ENCODE results near the gene ACE. TPM values are rescaled to one million over a fixed set of nuclear protein-coding genes. Genes with fewer than 3 reads are reported as not detected.

ACE gene
- total RNA-seq, 2 experiments from 2014 or later = 0.26 to 0.46 TPM

DNA sequence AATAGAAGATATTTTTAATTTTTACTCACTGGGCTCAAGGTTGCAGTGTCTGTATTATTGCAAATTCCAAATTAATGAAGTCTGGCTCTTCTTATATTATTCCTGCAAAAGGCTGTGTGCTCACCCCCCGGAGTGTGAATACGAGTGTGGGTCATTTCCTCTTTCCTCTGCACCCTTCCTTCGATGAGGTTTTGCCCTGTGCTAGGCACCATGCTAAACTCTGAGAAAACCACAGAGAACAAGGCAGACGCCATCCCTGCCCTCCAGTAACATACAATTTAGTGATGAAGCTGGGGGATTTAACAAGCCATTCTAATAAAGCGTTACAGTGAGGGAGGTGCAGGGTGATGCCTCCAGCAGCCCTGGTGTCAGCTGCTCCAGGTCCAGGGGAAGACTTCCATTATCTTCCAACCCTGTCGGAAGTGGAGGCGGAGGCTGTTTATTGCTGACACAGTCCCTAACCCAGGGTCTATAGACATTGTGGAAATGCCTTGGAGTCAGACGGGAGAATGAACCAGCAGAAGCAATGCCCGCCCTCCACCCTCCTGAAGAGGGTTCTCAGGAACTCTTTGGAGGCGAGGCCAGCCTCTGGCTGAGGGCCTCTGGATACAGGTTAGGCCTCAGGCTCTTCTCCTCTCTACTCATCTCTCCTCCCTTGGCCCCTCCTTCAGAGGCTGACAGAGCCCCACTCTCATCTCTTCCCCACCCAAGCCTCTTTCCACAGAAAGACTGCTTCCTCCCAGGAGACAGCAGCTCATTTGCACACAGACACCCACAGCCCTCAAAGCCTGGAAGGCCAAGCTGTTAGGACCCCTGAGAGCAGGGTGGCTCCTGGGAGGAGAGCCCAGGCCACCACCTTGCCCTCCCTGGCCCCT, 2.0 kb upstream of the ACE start:
- Mint-ChIP-seq H3K4me3 (no peak overlapping the region), H3K27ac (no peak overlapping the region), H3K27me3 (peaks cover 27% of the 10 kb centered on the region), H3K9me3 (ENCODE audit: low read depth) (no peaks in the 10 kb centered on the region), H3K4me1 (peaks cover 12% of the 10 kb centered on the region), H3K36me3 (ENCODE audit: low read depth) (no peaks in the 10 kb centered on the region)
- DNase-seq = no peak
- POLR2A ChIA-PET = no interaction called here
- ATAC-seq = no peak
- intact Hi-C loops (cut with DNase I, micrococcal nuclease) = loop anchor here in 1 of 2 experiments (5.0 kb wide), 2 partner anchors 33 to 137 kb away; no protein-coding TSS in a partner anchor
- CTCF ChIA-PET = interaction anchor here (0.6 to 1.7 kb wide), 2 partner anchors 49 to 140 kb away, joined by 3 to 4 read pairs; no protein-coding TSS in a partner anchor

DNA sequence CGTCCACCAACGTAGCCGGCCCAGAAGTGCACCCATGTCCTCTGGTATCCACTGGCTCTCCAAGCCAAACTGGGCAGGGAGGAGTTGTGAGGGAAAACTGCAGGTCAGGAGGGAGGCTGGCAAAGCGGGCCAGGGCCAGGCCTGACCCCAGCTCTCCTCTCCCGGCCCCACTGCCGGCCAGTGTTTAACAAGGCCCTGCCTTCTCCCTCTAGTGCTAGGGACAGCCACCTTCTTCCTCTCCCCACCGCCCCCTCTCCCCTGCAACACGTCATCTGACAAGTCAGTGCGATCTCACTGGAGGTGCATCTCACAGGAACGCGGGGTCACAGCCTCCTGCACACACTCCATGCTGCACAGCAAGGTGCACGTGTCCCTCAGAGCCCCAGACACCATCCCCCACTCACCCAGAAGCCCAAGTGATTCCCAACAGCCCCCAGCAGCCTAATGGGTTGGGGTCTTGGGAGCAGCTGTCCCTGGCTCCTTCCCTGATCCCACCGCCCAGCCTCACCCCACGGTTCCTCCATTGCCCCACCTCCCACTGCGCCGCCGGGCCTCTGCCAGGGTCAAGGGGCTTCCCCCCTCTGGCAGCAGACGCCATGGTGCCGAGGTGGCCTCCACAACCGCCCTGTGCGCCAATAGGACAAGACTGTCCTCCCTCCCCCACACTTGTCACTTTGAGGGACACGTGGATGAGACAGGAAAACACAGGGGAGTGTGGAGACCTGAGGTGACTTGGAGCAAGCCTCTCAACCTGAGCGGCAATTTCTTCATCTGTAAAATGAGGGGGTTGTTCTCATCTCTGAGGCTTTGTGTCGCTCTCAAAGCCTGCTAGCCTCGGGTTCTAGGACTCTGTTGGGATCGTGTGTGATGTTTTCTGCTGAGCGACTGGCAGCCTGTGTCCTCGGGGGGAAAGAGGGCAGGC, 1.1 kb upstream of the ACE start:
- ATAC-seq (no peak), DNase-seq (no peak)
- peaks cover 27% of the 10 kb centered on the region for H3K27me3 Mint-ChIP-seq
- intact Hi-C loops (cut with DNase I, micrococcal nuclease) = loop anchor here (2.0 to 5.0 kb wide), 3 partner anchors 33 to 137 kb away; partner anchors contain the start of gene DCAF7 (in 1 of the 2)
- H3K4me3 Mint-ChIP-seq = no peak overlapping the region
- H3K27ac Mint-ChIP-seq = no peak overlapping the region
- ChIA-PET CTCF (interaction anchor here (1.7 to 8.3 kb wide), 2 partner anchors 50 to 52 kb away, joined by 4 to 102 read pairs; no protein-coding TSS in a partner anchor), POLR2A (no interaction called here)
- no peaks in the 10 kb centered on the region for H3K36me3 Mint-ChIP-seq (ENCODE audit: low read depth)
- H3K9me3 Mint-ChIP-seq (ENCODE audit: low read depth) = no peaks in the 10 kb centered on the region
- H3K4me1 Mint-ChIP-seq = peaks cover 12% of the 10 kb centered on the region

DNA sequence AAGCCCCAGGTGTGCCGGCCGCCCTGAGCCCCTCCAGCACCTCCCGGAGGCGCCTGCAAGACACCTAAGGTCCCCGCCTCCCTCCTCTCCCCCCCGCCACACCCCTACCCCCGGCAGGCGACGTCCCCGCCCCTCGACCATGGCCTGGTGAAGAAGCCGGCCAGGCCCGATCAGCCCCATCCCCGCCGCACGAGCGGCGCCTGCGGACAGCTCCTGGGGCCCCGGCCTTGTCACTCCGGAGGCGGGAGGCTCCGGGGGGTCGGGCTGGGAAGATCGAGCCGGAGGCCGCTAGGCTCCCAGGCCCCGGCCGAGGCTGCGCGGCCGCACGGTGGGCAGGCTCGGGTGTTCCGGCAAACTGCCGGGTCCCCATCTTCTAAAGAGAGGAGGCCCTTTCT, 405 bp upstream of the ACE start:
- H3K4me1 Mint-ChIP-seq = peaks cover 12% of the 10 kb centered on the region
- no peak overlapping the region for H3K4me3 Mint-ChIP-seq
- ATAC-seq = no peak
- no peaks in the 10 kb centered on the region for H3K9me3 Mint-ChIP-seq (ENCODE audit: low read depth)
- ChIA-PET CTCF (interaction anchor here (0.6 to 8.3 kb wide), 3 partner anchors 15 to 136 kb away, joined by 3 to 102 read pairs (median 3); no protein-coding TSS in a partner anchor), POLR2A (interaction anchor here (0.5 kb wide), 1 partner anchor 74 kb away, joined by 4 read pairs; the partner anchor contains the start of gene DCAF7)
- DNase-seq = no peak
- no peaks in the 10 kb centered on the region for H3K36me3 Mint-ChIP-seq (ENCODE audit: low read depth)
- peaks cover 27% of the 10 kb centered on the region for H3K27me3 Mint-ChIP-seq
- no peak overlapping the region for H3K27ac Mint-ChIP-seq
- intact Hi-C loops (cut with DNase I, micrococcal nuclease) = loop anchor here (2.0 to 5.0 kb wide), 3 partner anchors 34 to 136 kb away; partner anchors contain the start of gene DCAF7 (in 1 of the 2)

DNA sequence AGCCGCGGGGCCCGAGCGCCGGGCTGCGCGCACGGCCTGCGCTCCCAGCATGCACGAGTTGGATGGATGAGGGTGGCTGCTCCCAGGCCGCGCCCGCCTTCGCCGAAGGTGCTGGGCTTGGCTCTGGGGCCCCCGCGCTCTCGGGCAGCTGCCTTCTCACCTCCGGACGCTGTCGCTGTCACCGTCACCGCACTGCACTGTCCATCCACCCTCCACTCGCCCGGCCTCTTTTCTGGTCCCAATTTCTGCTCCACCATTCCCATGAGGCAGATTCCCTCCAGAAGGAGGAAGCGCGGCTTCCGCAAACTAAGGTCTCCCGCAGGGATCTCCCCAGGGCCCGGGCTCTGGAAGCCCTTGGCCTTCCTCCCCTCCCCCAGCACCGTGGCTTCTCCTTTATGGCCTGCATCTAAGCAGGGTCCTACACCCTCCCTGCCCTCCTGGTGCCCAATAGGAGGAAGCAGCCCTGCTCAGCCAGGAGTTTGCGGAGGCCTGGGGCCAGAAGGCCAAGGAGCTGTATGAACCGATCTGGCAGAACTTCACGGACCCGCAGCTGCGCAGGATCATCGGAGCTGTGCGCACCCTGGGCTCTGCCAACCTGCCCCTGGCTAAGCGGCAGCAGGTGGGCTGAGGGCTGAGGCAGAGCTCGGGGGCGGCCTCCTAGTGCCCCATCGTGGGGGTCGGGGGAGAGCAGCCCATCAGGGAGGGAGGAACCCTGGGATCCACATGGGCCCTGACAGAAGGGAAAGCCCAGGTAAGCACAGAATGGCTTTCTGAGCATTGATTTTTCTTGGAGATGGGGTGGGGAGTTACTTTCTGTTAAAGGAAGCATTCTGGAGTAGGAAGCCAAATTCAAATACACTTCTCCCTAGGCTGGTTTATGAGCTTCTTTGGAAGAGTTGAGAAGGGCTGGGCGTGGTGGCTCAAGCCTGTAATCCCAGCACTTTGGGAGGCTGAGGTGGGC, 899 bp downstream of the ACE start:
- H3K9me3 Mint-ChIP-seq (ENCODE audit: low read depth) = no peaks in the 10 kb centered on the region
- no peak overlapping the region for H3K27ac Mint-ChIP-seq
- H3K4me1 Mint-ChIP-seq = peaks cover 12% of the 10 kb centered on the region
- ATAC-seq = peak; percentile 5
- intact Hi-C loops (cut with DNase I, micrococcal nuclease) = loop anchor here (2.0 to 5.0 kb wide), 3 partner anchors 35 to 135 kb away; partner anchors contain the start of gene DCAF7 (in 1 of the 2)
- no peaks in the 10 kb centered on the region for H3K36me3 Mint-ChIP-seq (ENCODE audit: low read depth)
- CTCF ChIA-PET = interaction anchor here (0.6 to 8.3 kb wide), 15 partner anchors 9 to 835 kb away, joined by 3 to 102 read pairs (median 4); no protein-coding TSS in a partner anchor
- peak overlapping the region; percentile 68 for H3K4me3 Mint-ChIP-seq
- peaks cover 27% of the 10 kb centered on the region for H3K27me3 Mint-ChIP-seq
- no peak for DNase-seq
- POLR2A ChIA-PET = no interaction called here

DNA sequence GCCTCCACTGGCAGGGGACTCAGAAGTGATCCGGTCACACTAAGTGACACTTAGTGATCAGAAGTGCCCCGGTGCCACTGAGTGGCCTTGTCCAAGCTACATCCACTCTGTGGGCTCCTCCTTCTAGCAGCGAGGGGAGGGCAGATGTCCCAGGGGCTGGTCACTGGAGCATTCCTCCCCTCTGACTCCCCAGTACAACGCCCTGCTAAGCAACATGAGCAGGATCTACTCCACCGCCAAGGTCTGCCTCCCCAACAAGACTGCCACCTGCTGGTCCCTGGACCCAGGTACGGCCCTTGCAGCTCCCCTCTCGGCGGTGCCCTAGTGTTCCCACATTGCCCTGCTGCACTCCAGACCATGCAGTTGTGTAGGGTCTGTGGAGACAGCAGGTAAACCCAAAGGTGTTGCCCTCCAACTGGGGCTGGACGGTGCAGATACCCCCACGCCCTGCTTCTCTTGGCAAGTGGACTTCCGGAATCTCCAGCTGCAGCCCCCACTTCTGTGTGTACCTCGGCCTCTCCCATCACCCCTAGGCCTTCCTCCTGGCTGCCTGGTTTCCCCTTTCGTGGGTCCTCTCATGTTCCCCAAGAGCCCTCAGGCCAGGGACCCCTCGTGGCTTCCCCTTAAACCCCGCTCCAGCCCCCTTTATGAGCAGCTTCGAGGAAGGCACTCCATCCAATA, 2.1 kb downstream of the ACE start:
- no peak overlapping the region for H3K4me3 Mint-ChIP-seq
- CTCF ChIA-PET = interaction anchor here (0.6 to 8.3 kb wide), 21 partner anchors 9 to 836 kb away, joined by 3 to 102 read pairs (median 3); no protein-coding TSS in a partner anchor
- H3K9me3 Mint-ChIP-seq (ENCODE audit: low read depth) = no peaks in the 10 kb centered on the region
- no peaks in the 10 kb centered on the region for H3K36me3 Mint-ChIP-seq (ENCODE audit: low read depth)
- no peak overlapping the region for H3K27ac Mint-ChIP-seq
- peaks cover 12% of the 10 kb centered on the region for H3K4me1 Mint-ChIP-seq
- POLR2A ChIA-PET = no interaction called here
- intact Hi-C loops (cut with DNase I, micrococcal nuclease) = loop anchor here (1.0 to 5.0 kb wide), 4 partner anchors 37 to 133 kb away; no protein-coding TSS in a partner anchor
- ATAC-seq = peak; percentile 92
- peaks cover 27% of the 10 kb centered on the region for H3K27me3 Mint-ChIP-seq
- peak; percentile 89 for DNase-seq

DNA sequence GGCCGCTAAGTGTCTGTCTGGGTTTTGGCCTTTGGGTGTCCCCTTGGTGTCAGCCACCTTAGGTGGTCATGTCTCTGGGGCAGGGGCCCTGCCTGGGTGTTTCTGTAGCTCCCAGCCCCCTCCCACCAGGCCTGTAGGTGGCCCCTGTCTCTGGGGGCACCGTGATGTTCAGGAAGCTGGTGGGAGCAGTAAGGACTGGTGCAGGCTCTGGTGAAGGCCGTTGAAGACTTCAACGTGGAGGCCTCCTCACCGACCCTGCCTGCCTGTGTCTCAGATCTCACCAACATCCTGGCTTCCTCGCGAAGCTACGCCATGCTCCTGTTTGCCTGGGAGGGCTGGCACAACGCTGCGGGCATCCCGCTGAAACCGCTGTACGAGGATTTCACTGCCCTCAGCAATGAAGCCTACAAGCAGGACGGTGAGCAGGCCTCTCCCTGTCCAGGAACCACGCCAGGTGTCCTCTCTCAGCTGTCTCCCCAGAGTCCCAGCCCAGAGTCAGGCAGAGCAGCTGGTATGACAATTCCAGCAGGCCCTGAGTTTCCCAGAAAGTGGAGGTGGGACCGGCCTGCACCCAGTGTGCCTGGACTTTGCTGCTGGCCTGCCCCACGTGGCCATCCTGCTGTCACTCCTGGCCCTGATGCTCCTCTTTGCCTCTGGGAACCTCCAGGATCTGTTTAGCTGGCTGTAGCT, 2.8 kb downstream of the ACE start:
- DNase-seq (no peak), ATAC-seq (no peak)
- no peak overlapping the region for H3K4me3 Mint-ChIP-seq
- H3K36me3 Mint-ChIP-seq (ENCODE audit: low read depth) = no peaks in the 10 kb centered on the region
- ChIA-PET POLR2A (no interaction called here), CTCF (interaction anchor here (0.6 to 8.3 kb wide), 16 partner anchors 8 to 740 kb away, joined by 3 to 102 read pairs (median 3); no protein-coding TSS in a partner anchor)
- H3K9me3 Mint-ChIP-seq (ENCODE audit: low read depth) = no peaks in the 10 kb centered on the region
- intact Hi-C loops (cut with DNase I, micrococcal nuclease) = loop anchor here (1.0 to 5.0 kb wide), 4 partner anchors 37 to 133 kb away; no protein-coding TSS in a partner anchor
- peaks cover 12% of the 10 kb centered on the region for H3K4me1 Mint-ChIP-seq
- H3K27me3 Mint-ChIP-seq = peaks cover 27% of the 10 kb centered on the region
- no peak overlapping the region for H3K27ac Mint-ChIP-seq

DNA sequence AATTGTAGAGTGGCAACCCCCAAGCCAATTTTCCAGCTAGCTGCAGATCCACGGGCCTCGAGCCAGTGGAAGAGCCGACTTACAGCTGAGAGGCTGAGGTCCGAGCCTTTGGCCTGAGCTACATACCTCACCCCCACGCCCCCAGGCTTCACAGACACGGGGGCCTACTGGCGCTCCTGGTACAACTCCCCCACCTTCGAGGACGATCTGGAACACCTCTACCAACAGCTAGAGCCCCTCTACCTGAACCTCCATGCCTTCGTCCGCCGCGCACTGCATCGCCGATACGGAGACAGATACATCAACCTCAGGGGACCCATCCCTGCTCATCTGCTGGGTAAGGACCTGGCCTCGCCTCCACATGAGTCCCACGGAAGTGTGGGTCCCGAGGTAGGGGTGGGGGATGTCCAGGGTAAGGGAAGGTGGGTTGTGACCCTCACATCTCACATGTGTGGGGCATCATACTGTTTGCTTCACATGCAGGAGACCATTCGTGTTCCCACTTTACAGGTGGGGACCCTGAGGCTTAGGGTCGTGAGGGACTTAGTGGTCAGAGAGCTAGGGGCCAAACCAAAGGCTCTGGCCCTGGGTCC, 3.4 kb downstream of the ACE start:
- ATAC-seq (no peak), DNase-seq (no peak)
- Mint-ChIP-seq H3K27me3 (peaks cover 24% of the 10 kb centered on the region), H3K4me1 (peaks cover 12% of the 10 kb centered on the region), H3K4me3 (no peak overlapping the region), H3K36me3 (ENCODE audit: low read depth) (no peaks in the 10 kb centered on the region), H3K27ac (no peak overlapping the region), H3K9me3 (ENCODE audit: low read depth) (no peaks in the 10 kb centered on the region)
- POLR2A ChIA-PET = no interaction called here
- intact Hi-C loops (cut with DNase I, micrococcal nuclease) = no loop called here
- CTCF ChIA-PET = interaction anchor here (0.7 to 8.3 kb wide), 8 partner anchors 25 to 740 kb away, joined by 3 to 102 read pairs (median 8); no protein-coding TSS in a partner anchor

DNA sequence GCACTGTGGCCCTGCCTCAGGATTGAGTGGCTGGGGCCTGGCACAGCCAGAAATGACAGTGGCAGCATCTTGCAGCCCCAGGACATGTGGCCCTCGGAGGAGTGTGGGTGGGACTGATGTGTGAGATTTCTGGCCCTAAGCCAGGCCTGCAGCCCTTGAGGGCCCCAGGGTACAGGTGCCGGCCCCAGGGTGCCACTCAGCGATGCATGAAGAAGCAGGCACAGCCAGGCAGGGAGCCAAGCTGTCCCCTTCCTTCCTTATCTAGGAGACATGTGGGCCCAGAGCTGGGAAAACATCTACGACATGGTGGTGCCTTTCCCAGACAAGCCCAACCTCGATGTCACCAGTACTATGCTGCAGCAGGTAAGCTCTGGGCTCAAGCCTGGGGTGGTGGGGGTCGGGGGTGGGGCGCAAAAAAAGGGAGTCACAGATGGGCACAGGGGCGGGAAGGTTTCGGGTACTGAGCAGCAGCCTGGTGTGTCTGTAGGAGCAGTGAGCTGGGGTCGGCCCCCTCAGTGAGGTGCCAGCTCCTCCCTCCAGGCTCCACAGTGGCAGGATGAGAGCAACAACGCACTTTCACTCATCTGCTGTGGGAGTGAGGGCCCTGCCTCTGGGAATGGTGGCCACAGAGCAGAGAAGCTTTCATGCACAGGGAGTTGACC, 4.1 kb downstream of the ACE start:
- Mint-ChIP-seq H3K4me3 (no peak overlapping the region), H3K9me3 (ENCODE audit: low read depth) (no peaks in the 10 kb centered on the region), H3K27me3 (peaks cover 18% of the 10 kb centered on the region), H3K4me1 (peaks cover 12% of the 10 kb centered on the region), H3K27ac (no peak overlapping the region), H3K36me3 (ENCODE audit: low read depth) (no peaks in the 10 kb centered on the region)
- DNase-seq (no peak), ATAC-seq (no peak)
- intact Hi-C loops (cut with DNase I, micrococcal nuclease) = no loop called here
- CTCF ChIA-PET = interaction anchor here (0.9 to 8.3 kb wide), 3 partner anchors 41 to 57 kb away, joined by 6 to 102 read pairs (median 10); no protein-coding TSS in a partner anchor
- POLR2A ChIA-PET = no interaction called here

DNA sequence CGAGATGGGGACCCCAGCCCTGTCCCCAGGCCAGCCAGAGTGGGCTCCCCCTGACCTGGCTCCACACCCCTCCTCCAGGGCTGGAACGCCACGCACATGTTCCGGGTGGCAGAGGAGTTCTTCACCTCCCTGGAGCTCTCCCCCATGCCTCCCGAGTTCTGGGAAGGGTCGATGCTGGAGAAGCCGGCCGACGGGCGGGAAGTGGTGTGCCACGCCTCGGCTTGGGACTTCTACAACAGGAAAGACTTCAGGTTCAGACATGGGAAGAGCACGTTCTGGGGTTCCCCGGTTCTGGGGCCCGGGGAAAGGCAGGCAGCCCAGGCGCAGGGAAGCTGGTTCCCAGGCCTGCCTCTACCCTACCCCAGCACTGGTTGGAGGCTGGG, 4.6 kb downstream of the ACE start:
- no peak for ATAC-seq
- no peaks in the 10 kb centered on the region for H3K36me3 Mint-ChIP-seq (ENCODE audit: low read depth)
- peaks cover 15% of the 10 kb centered on the region for H3K27me3 Mint-ChIP-seq
- intact Hi-C loops (cut with DNase I, micrococcal nuclease) = no loop called here
- H3K4me1 Mint-ChIP-seq = peaks cover 12% of the 10 kb centered on the region
- no peak overlapping the region for H3K4me3 Mint-ChIP-seq
- no peak overlapping the region for H3K27ac Mint-ChIP-seq
- no peaks in the 10 kb centered on the region for H3K9me3 Mint-ChIP-seq (ENCODE audit: low read depth)
- ChIA-PET CTCF (interaction anchor here (0.6 to 8.3 kb wide), 2 partner anchors 58 to 90 kb away, joined by 3 to 102 read pairs; no protein-coding TSS in a partner anchor), POLR2A (no interaction called here)
- DNase-seq = no peak
